NB4 (cell line): Measurements from ENCODE around the gene HNF1A.

Experiments used
- DNase-seq: peaks from one replicate; pipeline ENCODE4 v3.0.0; 2010; ENCODE audit warnings: low read depth
- H3K4me3 ChIP-seq: one replicate; pipeline ENCODE4 v1.5.1; 2011; ENCODE audit warnings: mild to moderate bottlenecking, low read depth, low read length, moderate library complexity
- MYC ChIP-seq: IDR thresholded peaks from 2 replicates; pipeline ENCODE4 v1.6.1; 2011; ENCODE audit warnings: low read depth, low read length
- POLR2A ChIP-seq: IDR thresholded peaks from 2 replicates; pipeline ENCODE4 v1.6.1; 2011; ENCODE audit warnings: mild to moderate bottlenecking; ENCODE audit not compliant: insufficient read length; ENCODE audit errors: extremely low read depth
- TF ChIP-seq, protein P1 (sequence below): IDR thresholded peaks from one replicate; pipeline ENCODE4 v1.5.1; 2012; ENCODE audit warnings: low read depth, low read length
- TF ChIP-seq, protein P2 (sequence below): IDR thresholded peaks from 2 replicates; pipeline ENCODE4 v1.6.1; 2011; ENCODE audit warnings: low read depth, low read length

Gene HNF1A

DNA sequence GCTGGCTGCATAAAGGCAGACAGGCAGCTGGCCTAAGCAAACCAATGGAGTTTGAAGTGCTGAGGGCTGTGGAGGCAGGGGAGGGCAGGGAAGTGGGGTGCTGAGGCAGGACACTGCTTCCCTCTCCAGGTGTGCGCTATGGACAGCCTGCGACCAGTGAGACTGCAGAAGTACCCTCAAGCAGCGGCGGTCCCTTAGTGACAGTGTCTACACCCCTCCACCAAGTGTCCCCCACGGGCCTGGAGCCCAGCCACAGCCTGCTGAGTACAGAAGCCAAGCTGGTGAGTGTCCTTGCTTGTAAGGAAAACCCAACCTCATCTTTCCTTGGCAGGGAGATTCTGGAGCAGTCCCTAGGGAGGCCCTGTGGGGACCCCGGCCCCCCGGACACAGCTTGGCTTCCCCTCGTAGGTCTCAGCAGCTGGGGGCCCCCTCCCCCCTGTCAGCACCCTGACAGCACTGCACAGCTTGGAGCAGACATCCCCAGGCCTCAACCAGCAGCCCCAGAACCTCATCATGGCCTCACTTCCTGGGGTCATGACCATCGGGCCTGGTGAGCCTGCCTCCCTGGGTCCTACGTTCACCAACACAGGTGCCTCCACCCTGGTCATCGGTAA lies 17.9 kb downstream of the HNF1A start:
- TF ChIP-seq POLR2A (no peak), MYC (no peak)
- TF ChIP-seq, protein P1, sequence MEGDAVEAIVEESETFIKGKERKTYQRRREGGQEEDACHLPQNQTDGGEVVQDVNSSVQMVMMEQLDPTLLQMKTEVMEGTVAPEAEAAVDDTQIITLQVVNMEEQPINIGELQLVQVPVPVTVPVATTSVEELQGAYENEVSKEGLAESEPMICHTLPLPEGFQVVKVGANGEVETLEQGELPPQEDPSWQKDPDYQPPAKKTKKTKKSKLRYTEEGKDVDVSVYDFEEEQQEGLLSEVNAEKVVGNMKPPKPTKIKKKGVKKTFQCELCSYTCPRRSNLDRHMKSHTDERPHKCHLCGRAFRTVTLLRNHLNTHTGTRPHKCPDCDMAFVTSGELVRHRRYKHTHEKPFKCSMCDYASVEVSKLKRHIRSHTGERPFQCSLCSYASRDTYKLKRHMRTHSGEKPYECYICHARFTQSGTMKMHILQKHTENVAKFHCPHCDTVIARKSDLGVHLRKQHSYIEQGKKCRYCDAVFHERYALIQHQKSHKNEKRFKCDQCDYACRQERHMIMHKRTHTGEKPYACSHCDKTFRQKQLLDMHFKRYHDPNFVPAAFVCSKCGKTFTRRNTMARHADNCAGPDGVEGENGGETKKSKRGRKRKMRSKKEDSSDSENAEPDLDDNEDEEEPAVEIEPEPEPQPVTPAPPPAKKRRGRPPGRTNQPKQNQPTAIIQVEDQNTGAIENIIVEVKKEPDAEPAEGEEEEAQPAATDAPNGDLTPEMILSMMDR: no peak
- TF ChIP-seq, protein P2, sequence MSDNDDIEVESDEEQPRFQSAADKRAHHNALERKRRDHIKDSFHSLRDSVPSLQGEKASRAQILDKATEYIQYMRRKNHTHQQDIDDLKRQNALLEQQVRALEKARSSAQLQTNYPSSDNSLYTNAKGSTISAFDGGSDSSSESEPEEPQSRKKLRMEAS: no peak
- H3K4me3 ChIP-seq: no peak overlapping the region
- no peak for DNase-seq

GRCh38 chr12:120997448-120997847 lies 19.1 kb downstream of the HNF1A start:
- TF ChIP-seq MYC (no peak), POLR2A (no peak)
- TF ChIP-seq, protein P1: no peak
- TF ChIP-seq, protein P2: no peak
- DNase-seq: no peak
- no peak overlapping the region for H3K4me3 ChIP-seq

GRCh38 chr12:120998435-120998834 lies 20.1 kb downstream of the HNF1A start:
- H3K4me3 ChIP-seq: no peak overlapping the region
- TF ChIP-seq MYC (no peak), POLR2A (no peak)
- TF ChIP-seq, protein P2: no peak
- TF ChIP-seq, protein P1: no peak
- no peak for DNase-seq

DNA sequence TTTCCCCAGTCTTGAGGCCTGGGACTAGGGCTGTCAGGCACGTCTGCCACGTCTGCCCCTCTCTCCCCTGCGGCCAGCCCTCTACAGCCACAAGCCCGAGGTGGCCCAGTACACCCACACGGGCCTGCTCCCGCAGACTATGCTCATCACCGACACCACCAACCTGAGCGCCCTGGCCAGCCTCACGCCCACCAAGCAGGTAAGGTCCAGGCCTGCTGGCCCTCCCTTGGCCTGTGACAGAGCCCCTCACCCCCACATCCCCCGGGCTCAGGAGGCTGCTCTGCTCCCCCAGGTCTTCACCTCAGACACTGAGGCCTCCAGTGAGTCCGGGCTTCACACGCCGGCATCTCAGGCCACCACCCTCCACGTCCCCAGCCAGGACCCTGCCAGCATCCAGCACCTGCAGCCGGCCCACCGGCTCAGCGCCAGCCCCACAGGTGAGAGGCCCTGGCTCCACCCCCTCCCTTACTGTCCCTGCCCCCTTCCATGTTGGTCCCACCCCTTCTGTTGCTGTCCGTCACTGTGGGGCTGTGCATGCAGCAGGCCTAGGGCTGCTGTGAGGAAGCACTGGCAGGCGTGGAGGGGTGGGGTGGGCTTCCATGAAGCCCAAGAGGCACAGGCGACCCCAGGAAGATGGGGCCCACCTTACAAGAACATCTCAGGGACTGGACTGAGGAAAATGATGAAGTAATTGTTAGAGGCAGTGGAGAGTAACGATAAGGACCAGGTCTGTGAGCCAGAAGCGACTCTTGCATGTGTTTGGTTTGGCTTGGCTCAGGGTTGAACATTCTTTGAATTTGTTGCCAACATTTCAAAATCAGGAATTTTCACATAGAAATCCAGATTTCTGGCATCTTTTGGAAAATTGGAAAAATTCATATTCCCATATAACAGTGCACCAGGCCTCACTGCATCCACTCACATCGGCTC lies 21.1 kb downstream of the HNF1A start:
- TF ChIP-seq, protein P2: no peak
- TF ChIP-seq POLR2A: no peak
- no peak for TF ChIP-seq MYC
- TF ChIP-seq, protein P1: no peak
- no peak overlapping the region for H3K4me3 ChIP-seq
- no peak for DNase-seq

DNA sequence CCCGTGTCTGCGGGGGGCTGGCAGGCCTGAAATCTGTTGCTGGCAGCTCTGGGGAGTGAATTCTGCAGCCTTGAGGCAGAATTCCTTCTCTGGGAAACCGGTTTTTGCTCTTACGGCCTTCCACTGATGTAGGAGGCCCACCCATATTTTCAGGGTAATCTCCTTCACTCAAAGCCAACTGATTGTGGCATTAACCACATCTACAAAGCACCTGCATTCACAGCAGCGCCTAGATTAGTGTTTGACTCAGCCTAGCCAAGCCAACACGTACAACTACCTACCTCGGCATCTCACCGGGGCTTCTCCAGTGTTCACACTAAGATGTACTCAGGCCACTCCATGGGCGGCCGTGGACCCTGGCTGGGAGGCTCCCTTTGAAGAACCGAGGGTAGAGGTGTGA lies 22.2 kb downstream of the HNF1A start:
- no peak overlapping the region for H3K4me3 ChIP-seq
- TF ChIP-seq, protein P2: no peak
- TF ChIP-seq, protein P1: no peak
- TF ChIP-seq MYC (no peak), POLR2A (no peak)
- DNase-seq: no peak
